T-helper 22 cell (primary cell): ENCODE data around the gene DEPDC4.

Source experiments
- DNase-seq: peaks from one replicate; pipeline ENCODE4 v3.0.0-alpha.2; 2020; ENCODE audit warnings: low read depth

Gene DEPDC4

GRCh38 chr12:100213016-100213891 is 53.6 kb downstream of the DEPDC4 start:
- no peak for DNase-seq

- DNase-seq: no peak
Measured at GRCh38 chr12:100211698-100212097, 55.2 kb downstream of the DEPDC4 start.

- DNase-seq: no peak
Measured at GRCh38 chr12:100208834-100209233, 58.0 kb downstream of the DEPDC4 start.

GRCh38 chr12:100207311-100207710 is 59.6 kb downstream of the DEPDC4 start:
- DNase-seq: no peak

- no peak for DNase-seq
Measured at GRCh38 chr12:100201604-100202423, 65.1 kb downstream of the DEPDC4 start.

- peak; percentile 95 for DNase-seq
Measured at GRCh38 chr12:100200463-100201181, 66.3 kb downstream of the DEPDC4 start, which contains the start of gene ACTR6. Gene ACTR6, plus strand, starts transcription at chr12:100200815. Its CDS starts 37 bp downstream, at chr12:100200852.

GRCh38 chr12:100199347-100200149 is 67.3 kb downstream of the DEPDC4 start:
- peak; percentile 79 for DNase-seq

GRCh38 chr12:100199023-100199346 is 67.9 kb downstream of the DEPDC4 start:
- no peak for DNase-seq

GRCh38 chr12:100197486-100197885 is 69.4 kb downstream of the DEPDC4 start:
- no peak for DNase-seq

GRCh38 chr12:100193085-100193484 is 73.8 kb downstream of the DEPDC4 start:
- DNase-seq: no peak
